SK-N-SH treated with all-trans-retinoic acid at 6 μM for 48 hours (cell line): ENCODE results near the gene EPHA4.

ENCODE experiments used
- ATAC-seq: fragments of 200-7000 bp; cut with Tn5 transposase; 3 replicates; pipeline ENCODE4 v1.9.1; 2020; ENCODE audit warnings: mild to moderate bottlenecking, moderate library complexity
- ARNTL ChIP-seq: fragments of 450-650 bp; formaldehyde crosslinking; IDR thresholded peaks from 2 replicates; pipeline ENCODE4 v1.5.0; 2020; ENCODE audit warnings: low read depth, mild to moderate bottlenecking, moderate library complexity, borderline replicate concordance
- BACH2 ChIP-seq: fragments of 250-450 bp; sonication (Bioruptor Pico); IDR thresholded peaks from 2 replicates; pipeline ENCODE4 v1.9.0; 2021; ENCODE audit warnings: mild to moderate bottlenecking, borderline replicate concordance
- CSDC2 ChIP-seq: fragments of 250-450 bp; sonication (Bioruptor Pico); IDR thresholded peaks from 2 replicates; pipeline ENCODE4 v1.5.0; 2020; ENCODE audit warnings: mild to moderate bottlenecking, moderate library complexity
- ESRRG ChIP-seq: fragments of 250-450 bp; sonication (Bioruptor Pico); IDR thresholded peaks from 2 replicates; pipeline ENCODE4 v1.6.1; 2021; ENCODE audit warnings: mild to moderate bottlenecking
- GLIS3 ChIP-seq: fragments of 250-450 bp; sonication (Bioruptor Pico); IDR thresholded peaks from 2 replicates; pipeline ENCODE4 v1.5.0; 2020; ENCODE audit warnings: mild to moderate bottlenecking, moderate library complexity
- ISL1 ChIP-seq: fragments of 250-450 bp; sonication (Bioruptor Pico); IDR thresholded peaks from 2 replicates; pipeline ENCODE4 v2.1.2; 2022; ENCODE audit warnings: mild to moderate bottlenecking, moderate library complexity
- PPARA ChIP-seq: fragments of 250-450 bp; sonication (Bioruptor Pico); IDR thresholded peaks from 2 replicates; pipeline ENCODE4 v1.5.0; 2020; ENCODE audit warnings: mild to moderate bottlenecking, borderline replicate concordance
- SNAI2 ChIP-seq: fragments of 250-450 bp; sonication (Bioruptor Pico); IDR thresholded peaks from 2 replicates; pipeline ENCODE4 v1.5.0; 2020; ENCODE audit warnings: mild to moderate bottlenecking, moderate library complexity
- TCF4 ChIP-seq: fragments of 250-450 bp; sonication (Bioruptor Pico); IDR thresholded peaks from 2 replicates; pipeline ENCODE4 v1.8.0; 2021; ENCODE audit warnings: mild to moderate bottlenecking, moderate library complexity, borderline replicate concordance
- TOX ChIP-seq: fragments of 250-450 bp; sonication (Bioruptor Pico); IDR thresholded peaks from 2 replicates; pipeline ENCODE4 v1.8.0; 2021; ENCODE audit warnings: mild to moderate bottlenecking, moderate library complexity, borderline replicate concordance
- ZC3H10 ChIP-seq: fragments of 250-450 bp; sonication (Bioruptor Pico); IDR thresholded peaks from 2 replicates; pipeline ENCODE4 v1.5.1; 2021; ENCODE audit warnings: mild to moderate bottlenecking, moderate library complexity
- ZFP3 ChIP-seq: fragments of 250-450 bp; sonication (Bioruptor Pico); IDR thresholded peaks from 2 replicates; pipeline ENCODE4 v1.5.0; 2020; ENCODE audit warnings: mild to moderate bottlenecking, moderate library complexity
- ZFP30 ChIP-seq: fragments of 450-650 bp; formaldehyde crosslinking; IDR thresholded peaks from 2 replicates; pipeline ENCODE4 v1.5.0; 2022; ENCODE audit warnings: mild to moderate bottlenecking, moderate library complexity
- ZNF565 ChIP-seq: fragments of 450-650 bp; formaldehyde crosslinking; conservative IDR thresholded peaks from 2 replicates; pipeline ENCODE4 v1.5.0; 2020; ENCODE audit warnings: low read depth, mild to moderate bottlenecking, moderate library complexity
- ZNF8 ChIP-seq: fragments of 450-650 bp; formaldehyde crosslinking; IDR thresholded peaks from 2 replicates; pipeline ENCODE4 v1.5.0; 2020; ENCODE audit warnings: mild to moderate bottlenecking, moderate library complexity
- TF ChIP-seq, protein P1 (sequence below): fragments of 250-450 bp; sonication (Bioruptor Pico); IDR thresholded peaks from 2 replicates; pipeline ENCODE4 v1.5.1; 2020; ENCODE audit warnings: low read depth, mild to moderate bottlenecking, moderate library complexity
- TF ChIP-seq, protein P2 (sequence below): fragments of 250-450 bp; sonication (Bioruptor Pico); IDR thresholded peaks from 2 replicates; pipeline ENCODE4 v1.8.0; 2021; ENCODE audit warnings: low read depth, mild to moderate bottlenecking, moderate library complexity, borderline replicate concordance
- TF ChIP-seq, protein P3 (sequence below): fragments of 250-450 bp; sonication (Bioruptor Pico); IDR thresholded peaks from 2 replicates; pipeline ENCODE4 v1.5.1; 2021; ENCODE audit warnings: mild to moderate bottlenecking, moderate library complexity
- TF ChIP-seq, protein P4 (sequence below): fragments of 250-450 bp; sonication (Bioruptor Pico); IDR thresholded peaks from 2 replicates; pipeline ENCODE4 v1.8.0; 2020; ENCODE audit warnings: mild to moderate bottlenecking, moderate library complexity, borderline replicate concordance
- TF ChIP-seq, protein P5 (sequence below): fragments of 250-450 bp; sonication (Bioruptor Pico); IDR thresholded peaks from 2 replicates; pipeline ENCODE4 v1.5.0; 2020; ENCODE audit warnings: mild to moderate bottlenecking, moderate library complexity

Gene EPHA4

DNA sequence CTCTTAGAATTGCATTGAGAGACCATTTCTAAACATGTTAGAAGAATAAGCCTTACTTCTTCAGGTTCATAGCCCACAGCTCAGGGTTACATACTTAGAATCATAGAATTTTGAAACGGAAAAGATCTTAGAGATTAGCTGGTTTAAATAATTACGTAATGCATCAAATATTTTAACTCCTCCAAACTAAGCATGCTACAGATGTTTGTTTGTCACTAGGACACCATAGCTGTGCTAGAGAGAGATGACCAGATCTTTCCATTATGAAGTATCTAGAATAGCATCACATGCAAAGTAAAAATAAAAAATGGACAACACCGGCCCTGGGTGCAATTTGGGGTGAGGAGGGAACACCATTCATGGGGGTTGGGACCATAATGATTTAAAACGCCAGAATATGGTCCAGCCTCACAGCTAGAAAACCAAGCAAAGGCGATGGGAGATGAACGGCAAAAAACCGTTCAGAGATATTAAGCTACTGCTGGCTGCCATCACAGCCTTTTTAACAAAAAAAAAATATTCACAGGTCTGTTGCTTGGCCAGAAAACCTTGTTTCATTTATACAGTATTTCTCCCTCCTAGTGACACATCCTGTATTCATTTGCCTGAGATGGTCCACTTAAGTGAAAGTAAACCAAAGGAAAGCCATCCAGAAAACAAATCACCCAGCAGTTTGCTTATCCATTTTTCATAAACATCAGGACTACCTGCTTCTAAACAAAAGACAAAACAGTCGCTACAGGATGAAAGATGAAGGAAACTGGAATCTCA is 94.2 kb downstream of the EPHA4 start:
- TF ChIP-seq TOX (CRISPR knock-in tag) (no peak), ESRRG (CRISPR knock-in tag) (no peak), ZFP30 (CRISPR knock-in tag) (no peak), SNAI2 (CRISPR knock-in tag) (no peak), GLIS3 (CRISPR knock-in tag) (no peak), CSDC2 (no peak), PPARA (CRISPR knock-in tag) (no peak), BACH2 (no peak), ISL1 (CRISPR knock-in tag) (no peak), ARNTL (CRISPR knock-in tag) (no peak), TCF4 (CRISPR knock-in tag) (no peak), ZNF8 (no peak)
- TF ChIP-seq, protein P1, sequence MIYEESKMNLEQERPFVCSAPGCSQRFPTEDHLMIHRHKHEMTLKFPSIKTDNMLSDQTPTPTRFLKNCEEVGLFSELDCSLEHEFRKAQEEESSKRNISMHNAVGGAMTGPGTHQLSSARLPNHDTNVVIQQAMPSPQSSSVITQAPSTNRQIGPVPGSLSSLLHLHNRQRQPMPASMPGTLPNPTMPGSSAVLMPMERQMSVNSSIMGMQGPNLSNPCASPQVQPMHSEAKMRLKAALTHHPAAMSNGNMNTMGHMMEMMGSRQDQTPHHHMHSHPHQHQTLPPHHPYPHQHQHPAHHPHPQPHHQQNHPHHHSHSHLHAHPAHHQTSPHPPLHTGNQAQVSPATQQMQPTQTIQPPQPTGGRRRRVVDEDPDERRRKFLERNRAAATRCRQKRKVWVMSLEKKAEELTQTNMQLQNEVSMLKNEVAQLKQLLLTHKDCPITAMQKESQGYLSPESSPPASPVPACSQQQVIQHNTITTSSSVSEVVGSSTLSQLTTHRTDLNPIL: no peak
- TF ChIP-seq, protein P2, sequence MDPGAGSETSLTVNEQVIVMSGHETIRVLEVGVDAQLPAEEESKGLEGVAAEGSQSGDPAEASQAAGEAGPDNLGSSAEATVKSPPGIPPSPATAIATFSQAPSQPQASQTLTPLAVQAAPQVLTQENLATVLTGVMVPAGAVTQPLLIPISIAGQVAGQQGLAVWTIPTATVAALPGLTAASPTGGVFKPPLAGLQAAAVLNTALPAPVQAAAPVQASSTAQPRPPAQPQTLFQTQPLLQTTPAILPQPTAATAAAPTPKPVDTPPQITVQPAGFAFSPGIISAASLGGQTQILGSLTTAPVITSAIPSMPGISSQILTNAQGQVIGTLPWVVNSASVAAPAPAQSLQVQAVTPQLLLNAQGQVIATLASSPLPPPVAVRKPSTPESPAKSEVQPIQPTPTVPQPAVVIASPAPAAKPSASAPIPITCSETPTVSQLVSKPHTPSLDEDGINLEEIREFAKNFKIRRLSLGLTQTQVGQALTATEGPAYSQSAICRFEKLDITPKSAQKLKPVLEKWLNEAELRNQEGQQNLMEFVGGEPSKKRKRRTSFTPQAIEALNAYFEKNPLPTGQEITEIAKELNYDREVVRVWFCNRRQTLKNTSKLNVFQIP (CRISPR knock-in tag): no peak
- TF ChIP-seq, protein P3, sequence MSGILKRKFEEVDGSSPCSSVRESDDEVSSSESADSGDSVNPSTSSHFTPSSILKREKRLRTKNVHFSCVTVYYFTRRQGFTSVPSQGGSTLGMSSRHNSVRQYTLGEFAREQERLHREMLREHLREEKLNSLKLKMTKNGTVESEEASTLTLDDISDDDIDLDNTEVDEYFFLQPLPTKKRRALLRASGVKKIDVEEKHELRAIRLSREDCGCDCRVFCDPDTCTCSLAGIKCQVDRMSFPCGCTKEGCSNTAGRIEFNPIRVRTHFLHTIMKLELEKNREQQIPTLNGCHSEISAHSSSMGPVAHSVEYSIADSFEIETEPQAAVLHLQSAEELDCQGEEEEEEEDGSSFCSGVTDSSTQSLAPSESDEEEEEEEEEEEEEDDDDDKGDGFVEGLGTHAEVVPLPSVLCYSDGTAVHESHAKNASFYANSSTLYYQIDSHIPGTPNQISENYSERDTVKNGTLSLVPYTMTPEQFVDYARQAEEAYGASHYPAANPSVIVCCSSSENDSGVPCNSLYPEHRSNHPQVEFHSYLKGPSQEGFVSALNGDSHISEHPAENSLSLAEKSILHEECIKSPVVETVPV: no peak
- TF ChIP-seq, protein P4, sequence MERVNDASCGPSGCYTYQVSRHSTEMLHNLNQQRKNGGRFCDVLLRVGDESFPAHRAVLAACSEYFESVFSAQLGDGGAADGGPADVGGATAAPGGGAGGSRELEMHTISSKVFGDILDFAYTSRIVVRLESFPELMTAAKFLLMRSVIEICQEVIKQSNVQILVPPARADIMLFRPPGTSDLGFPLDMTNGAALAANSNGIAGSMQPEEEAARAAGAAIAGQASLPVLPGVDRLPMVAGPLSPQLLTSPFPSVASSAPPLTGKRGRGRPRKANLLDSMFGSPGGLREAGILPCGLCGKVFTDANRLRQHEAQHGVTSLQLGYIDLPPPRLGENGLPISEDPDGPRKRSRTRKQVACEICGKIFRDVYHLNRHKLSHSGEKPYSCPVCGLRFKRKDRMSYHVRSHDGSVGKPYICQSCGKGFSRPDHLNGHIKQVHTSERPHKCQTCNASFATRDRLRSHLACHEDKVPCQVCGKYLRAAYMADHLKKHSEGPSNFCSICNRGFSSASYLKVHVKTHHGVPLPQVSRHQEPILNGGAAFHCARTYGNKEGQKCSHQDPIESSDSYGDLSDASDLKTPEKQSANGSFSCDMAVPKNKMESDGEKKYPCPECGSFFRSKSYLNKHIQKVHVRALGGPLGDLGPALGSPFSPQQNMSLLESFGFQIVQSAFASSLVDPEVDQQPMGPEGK (CRISPR knock-in tag): no peak
- TF ChIP-seq, protein P5, sequence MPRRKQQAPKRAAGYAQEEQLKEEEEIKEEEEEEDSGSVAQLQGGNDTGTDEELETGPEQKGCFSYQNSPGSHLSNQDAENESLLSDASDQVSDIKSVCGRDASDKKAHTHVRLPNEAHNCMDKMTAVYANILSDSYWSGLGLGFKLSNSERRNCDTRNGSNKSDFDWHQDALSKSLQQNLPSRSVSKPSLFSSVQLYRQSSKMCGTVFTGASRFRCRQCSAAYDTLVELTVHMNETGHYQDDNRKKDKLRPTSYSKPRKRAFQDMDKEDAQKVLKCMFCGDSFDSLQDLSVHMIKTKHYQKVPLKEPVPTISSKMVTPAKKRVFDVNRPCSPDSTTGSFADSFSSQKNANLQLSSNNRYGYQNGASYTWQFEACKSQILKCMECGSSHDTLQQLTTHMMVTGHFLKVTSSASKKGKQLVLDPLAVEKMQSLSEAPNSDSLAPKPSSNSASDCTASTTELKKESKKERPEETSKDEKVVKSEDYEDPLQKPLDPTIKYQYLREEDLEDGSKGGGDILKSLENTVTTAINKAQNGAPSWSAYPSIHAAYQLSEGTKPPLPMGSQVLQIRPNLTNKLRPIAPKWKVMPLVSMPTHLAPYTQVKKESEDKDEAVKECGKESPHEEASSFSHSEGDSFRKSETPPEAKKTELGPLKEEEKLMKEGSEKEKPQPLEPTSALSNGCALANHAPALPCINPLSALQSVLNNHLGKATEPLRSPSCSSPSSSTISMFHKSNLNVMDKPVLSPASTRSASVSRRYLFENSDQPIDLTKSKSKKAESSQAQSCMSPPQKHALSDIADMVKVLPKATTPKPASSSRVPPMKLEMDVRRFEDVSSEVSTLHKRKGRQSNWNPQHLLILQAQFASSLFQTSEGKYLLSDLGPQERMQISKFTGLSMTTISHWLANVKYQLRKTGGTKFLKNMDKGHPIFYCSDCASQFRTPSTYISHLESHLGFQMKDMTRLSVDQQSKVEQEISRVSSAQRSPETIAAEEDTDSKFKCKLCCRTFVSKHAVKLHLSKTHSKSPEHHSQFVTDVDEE: no peak
- no peak for ATAC-seq

DNA sequence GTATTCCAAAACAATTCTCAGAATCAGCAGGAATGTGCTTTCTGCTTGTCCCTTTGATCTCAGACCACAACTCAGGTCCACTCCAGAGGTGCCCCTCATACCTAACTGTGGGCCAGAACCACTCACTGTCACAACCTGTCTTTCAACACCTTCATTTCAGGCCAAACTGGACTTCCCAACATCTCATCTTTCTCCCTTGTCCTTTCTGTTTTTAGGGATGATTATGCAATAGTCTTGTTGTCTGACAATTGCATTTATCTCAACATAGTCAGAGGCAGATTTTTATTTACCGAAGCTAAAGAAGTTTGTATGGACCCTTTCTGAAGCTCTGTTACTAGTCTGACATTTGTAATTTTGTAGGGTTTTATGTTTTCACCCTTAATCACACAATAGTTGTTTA is 95.9 kb downstream of the EPHA4 start:
- no peak for ATAC-seq
- TF ChIP-seq ZFP3 (no peak), PPARA (CRISPR knock-in tag) (no peak), BACH2 (no peak), ZNF565 (CRISPR knock-in tag) (no peak), ZC3H10 (CRISPR knock-in tag) (no peak), ARNTL (CRISPR knock-in tag) (no peak), TOX (CRISPR knock-in tag) (no peak), GLIS3 (CRISPR knock-in tag) (no peak)
- TF ChIP-seq, protein P2 (CRISPR knock-in tag): no peak
- TF ChIP-seq, protein P1: no peak
